GM19043 (cell line): Measurements from ENCODE around the gene SLC25A21.
"Not testable (repeated sequence)": the region's sequence is repeated elsewhere in the genome, so short reads cannot be mapped to it uniquely, and the experiment has no call there.

Experiments
- ATAC-seq: cut with Tn5 transposase; IDR thresholded peaks from one replicate; pipeline ENCODE4 v1.9.1; 2021; ENCODE audit warnings: low read depth; ENCODE audit not compliant: unreplicated experiment

Gene SLC25A21

DNA sequence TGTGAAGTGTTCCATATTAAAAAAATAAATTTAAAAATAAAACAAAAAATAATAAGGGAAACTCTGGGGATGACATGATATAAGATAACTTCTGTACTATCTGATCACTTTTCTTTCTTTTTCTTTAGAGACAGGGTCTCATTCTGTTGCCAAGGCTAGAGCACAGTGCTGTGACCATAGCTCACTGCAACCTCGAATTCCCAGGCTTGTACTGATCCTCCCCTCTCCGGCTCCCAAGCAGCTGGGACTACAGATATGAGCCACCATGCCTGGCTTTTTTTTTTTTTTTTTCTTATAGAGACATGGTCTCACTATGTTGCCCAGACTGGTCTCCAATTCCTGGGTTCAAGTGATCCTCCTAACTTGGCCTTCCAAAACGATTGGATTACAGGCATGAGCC, 14.9 kb upstream of the SLC25A21 start:
- no peak for ATAC-seq

DNA sequence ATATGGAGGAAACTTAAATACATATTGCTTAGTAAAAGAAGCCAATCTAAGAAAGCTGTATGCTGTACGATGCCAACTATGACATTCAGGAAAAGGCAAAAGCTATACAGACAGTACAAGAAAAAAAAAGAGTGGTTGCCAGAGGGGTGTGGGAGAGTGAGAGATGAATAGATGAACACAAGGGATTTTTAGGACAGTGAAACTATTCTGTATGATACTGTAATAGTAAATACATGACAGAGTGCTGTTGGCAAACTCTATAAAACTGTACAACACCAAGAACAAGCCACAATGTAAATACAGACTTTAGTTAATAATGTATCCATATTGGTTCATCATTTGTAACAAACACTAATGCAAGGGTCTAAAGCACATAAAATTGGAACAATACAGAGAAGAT, 14.5 kb upstream of the SLC25A21 start:
- ATAC-seq, result no peak

DNA sequence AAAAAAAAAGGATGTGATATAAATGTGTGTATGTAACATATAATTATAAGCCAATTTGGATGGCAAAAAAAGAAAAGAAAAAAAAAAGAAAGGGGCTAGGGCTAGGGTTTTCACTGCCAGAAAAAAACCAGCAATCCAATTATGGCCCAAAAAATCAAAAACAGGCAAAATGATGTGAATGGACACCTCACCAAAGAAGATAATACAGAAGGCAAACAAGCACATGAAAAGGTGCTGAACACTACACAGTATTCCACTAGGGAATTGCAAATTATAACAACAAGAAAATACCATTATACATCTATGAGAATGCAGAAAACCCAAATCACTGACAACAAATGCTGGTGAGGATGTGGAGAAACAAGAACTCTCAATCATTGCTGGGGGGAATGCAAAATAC, 13.3 kb upstream of the SLC25A21 start:
- ATAC-seq, result no peak

DNA sequence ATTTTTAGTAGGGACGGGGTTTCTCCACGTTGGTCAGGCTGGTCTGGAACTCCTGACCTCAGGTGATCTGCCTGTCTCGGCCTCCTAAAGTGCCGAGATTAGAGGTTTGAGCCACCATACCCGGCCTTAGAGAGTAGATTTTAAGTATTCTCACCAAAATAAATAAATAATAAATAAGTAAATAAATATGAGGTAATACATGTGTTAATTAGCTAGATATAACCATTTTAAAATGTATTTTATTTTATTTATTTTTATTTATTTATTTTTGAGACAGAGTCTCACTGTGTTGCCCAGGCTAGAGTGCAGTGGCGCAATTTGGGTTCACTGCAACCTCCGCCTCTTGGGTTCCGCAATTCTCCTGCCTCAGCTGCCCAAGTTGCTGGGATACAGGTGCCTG, 12.1 kb upstream of the SLC25A21 start:
- ATAC-seq, result not testable (repeated sequence)

DNA sequence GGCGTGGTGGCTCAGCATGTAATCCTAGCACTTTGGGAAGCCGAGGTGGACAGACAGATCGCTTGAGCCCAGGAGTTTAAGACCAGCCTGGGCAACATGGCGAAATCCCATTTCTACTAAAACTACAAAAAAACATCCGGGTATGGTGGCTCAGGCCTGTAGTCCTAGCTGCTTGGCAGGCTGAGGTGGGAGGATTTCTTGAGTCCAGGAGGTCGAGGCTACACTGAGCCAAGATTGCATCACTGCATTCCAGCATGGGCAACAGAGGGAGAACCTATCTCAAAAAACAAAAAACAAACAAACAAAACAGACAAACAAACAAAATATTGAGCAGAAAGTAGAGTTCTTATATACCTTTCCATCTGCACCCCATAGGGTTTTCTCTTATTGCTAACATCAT, 9.0 kb upstream of the SLC25A21 start:
- no peak for ATAC-seq

DNA sequence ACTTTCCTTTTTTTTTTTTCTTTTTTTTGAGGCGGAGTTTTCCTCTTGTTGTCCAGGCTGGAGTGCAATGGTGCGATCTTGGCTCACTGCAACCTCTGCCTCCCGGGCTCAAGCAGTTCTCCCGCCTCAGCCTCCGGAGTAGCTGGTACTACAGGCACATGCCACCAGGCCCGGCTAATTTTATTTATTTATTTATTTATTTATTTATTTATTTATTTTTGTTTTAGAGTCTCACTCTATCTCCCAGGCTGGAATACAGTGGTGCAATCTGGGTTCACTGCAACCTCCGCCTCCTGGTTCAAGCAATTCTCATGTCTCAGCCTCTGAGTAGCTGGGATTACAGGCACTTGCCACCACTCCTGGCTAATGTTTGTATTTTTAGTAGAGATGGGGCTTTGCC, 8.5 kb upstream of the SLC25A21 start:
- not testable (repeated sequence) for ATAC-seq

DNA sequence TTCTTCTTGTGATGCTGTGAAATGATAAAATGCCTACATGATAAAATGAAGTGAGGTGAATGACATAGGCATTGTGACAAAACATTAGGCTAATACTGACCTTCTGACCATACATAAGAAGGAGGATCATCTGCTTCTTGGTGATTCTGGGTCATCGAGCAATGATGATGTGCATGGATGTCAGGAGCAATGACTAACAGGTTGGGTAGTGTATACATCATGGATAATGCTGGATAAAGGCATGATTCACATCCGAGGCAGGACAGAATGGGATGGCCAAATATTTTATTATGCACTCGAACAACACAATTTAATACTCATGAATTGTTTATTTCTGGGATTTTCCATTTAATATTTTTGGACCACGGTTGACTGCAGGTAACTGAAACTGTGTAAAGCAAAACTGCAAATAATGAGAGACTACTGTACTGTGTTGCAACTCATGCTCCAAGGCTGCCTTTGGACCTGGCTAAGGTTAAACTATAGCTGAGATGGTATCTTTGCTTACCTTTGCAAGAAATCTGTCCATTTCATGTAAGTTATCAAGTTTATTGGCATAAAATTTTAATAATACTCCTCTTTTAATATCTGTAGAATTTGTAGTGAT, 7.6 kb upstream of the SLC25A21 start:
- ATAC-seq, result no peak

DNA sequence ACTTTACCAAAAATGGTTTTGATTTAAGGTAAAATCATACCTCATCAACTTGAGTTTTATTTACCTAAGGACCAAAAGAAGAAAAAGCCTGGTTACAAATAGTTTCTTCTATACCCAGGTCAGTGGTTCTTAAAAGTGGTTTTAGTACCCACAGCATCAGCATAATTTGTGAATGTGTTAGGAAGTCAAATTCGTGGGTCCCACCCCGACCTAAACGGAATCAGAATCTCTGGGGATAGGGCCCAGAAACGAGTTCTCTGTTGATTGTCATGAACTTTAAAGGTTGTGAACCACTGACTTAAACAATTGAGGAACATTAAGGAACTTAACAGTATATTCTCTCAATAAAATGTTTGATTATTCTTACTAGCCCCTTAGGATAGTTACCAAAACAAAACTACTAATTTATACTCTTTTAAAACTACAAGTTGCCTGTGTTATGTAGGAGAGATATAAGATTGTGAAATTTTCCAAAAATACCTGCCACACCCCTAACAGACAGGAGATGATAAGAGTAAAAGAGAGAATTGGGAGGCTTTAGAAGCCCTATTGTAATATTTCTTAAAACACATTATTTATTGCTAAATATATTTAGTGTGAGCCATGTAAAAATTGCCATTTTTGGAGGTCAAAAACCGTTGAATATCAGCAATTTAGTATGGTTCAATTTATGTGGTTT, 669 bp upstream of the SLC25A21 start:
- ATAC-seq, result no peak

DNA sequence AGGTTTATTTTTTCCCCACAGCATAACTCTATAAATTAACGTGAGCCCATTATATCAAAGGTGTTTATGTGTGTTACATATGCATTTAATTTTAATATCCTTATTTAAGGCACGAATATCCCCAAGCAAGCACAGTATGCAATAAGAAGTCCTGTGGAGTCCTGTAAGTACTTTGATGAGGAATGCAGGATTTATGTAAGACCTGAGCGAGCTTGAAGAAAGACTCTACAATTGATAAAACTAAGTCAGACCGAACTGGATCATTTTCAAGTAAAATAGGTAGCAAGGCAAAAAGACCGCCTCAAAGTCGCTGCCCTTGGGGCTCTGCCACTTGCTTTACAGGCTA, 755 bp downstream of the SLC25A21 start:
- ATAC-seq, result no peak

DNA sequence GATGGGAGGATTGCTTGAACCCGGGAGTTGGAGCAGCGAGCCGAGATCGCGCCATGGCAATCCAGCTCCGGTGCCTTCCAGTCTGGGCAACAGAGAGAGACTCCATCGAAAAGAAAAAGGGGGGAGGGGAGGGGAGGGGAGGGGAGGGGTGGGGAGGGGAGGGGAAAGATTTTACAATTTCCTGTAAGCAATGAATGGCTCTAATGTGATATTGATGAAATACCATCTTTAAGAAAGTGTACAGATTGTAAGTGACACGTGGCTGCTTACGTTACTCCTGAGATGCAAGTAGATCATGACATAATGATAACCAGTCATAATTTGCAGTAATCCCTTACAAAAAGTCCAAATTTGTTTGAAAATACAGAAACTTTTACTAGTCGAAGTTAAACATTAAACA, 1.4 kb downstream of the SLC25A21 start:
- ATAC-seq, result no peak

DNA sequence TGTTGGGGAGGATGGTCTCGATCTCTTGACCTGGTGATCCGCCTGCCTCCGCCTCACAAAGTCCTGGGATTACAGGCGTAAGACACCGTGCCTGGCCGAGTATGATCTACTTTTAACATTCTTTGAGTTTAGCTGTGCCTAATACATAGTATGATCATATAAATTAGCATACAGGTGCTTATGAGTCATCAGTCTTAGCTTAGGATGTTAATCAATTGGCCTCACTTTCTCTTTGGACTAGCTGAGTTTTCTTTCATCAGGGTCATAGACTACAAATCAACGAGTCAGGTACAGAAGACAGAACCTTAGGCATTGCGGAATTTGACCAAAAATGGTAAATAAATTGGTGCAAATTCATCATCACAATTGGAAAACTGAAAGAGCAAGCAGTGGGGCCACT, 2.2 kb downstream of the SLC25A21 start:
- ATAC-seq, result no peak

DNA sequence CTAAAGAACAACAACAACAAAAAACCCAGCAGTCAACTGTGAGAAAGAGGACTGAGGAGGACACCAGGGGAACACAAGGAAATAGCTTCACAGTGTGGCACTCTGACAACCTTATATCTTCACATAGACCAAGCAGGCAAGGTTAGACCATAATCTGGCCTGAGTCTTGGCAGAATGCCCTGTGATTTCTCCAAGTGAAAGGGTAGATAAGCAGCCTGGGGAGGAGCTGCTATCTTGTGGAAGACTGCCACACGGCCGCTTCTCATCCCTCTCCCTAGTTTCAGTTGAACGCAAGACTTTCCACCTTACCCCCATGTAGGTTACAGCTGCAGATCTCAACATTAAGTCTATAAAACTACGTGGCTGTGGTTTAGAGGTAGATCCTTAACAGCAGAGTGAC, 3.7 kb downstream of the SLC25A21 start:
- no peak for ATAC-seq

DNA sequence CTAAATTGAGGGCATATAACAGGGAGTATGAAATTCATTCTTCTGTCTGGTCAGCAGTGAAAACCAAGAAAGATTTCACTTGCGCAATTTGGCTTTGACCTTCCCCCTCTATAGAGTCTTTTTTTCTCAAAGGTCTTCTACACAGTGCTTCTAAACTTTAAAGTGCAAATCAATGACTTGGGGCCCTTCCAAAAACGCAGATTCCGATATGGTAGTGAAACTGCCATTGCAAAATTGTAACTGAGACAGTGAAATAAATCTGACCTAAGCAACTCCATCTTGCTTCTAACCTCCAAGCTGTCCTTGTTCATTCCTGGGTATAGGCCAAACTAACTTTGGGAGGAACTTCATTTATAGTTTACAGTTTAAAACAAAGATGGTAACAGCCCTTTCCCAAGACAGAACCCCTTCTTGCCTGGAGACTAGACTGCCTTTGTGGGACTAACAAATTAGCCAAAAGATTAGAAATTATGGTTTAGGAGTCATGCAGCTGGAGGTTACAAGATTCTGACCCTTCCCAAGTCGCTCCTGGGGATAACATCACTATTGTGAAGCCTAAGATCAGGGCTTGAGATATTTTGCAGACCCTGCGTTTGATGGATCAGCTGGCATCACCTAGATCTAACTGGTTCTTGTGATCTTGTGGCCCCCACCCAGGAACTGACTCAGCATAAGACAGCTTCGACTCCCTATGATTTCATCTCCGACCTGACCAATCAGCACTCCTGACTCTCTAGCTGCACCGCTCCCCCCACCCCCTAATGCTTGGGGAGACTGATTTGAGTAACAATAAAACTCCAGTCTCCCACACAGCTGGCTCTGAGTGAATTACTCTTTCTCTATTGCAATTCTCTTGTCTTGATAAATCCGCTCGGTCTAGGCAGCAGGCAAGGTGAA, 5.0 kb downstream of the SLC25A21 start:
- ATAC-seq, result no peak

DNA sequence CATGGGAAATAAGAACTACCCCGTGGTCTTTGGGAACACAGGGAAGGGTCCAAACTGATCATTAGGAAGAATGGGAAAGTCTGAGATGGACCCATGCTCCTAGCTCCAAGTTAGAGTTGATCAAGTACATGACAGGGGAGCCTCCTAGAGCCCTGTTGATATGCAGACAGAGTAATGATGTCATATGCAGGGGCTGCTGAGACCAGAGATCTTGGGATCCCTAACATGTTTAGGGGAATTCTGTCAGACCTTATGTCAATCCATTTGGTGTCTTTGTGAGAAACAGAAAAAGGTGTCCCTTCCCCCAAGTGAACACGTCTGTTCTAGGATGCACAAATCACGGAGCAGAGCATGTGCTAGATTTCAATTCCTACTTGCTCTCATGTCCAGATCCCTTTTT, 6.6 kb downstream of the SLC25A21 start:
- no peak for ATAC-seq

DNA sequence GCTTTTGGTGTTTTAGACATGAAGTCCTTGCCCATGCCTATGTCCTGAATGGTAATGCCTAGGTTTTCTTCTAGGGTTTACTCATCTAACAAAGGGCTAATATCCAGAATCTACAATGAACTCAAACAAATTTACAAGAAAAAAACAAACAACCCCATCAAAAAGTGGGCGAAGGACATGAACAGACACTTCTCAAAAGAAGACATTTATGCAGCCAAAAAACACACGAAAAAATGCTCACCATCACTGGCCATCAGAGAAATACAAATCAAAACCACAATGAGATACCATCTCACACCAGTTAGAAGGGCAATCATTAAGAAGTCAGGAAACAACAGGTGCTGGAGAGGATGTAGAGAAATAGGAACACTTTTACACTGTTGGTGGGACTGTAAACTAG, 10.1 kb downstream of the SLC25A21 start:
- not testable (repeated sequence) for ATAC-seq

DNA sequence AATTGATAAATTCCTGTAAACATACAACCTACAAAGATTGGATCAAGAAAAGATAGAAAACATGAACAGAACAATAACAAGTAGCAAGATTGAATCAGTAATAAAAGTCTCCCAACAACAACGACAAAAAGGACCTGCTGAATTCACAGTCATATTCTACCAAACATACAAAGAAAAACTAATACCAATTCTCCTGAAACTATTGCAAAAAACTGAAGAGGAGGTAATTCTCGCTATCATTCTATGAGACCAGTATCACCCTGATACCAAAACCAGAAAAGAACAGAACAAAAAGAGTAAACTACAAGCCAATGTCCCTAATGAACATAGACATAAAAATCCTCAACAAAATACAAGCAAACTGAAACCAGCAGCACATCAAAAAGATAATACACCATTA, 14.4 kb downstream of the SLC25A21 start:
- ATAC-seq, result no peak

DNA sequence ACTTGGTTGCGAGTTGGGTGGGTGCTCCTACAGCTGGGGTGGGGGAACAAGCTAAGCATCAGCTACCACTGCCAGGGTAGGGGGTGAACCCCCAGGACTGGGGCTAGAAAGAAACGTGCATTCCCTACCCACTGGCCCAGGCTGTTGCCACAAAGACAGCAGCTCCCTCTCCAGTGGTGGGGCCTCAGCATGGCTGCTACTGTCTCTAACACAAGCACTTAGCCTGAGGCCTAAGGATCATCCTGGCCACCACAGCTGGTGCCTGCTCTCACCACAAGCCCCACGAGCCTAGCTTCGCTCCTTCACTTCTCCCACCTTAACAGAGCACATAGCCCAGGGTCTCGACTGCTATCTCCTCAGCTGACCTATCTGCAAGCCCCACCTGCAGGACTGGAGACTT, 18.9 kb downstream of the SLC25A21 start:
- no peak for ATAC-seq

DNA sequence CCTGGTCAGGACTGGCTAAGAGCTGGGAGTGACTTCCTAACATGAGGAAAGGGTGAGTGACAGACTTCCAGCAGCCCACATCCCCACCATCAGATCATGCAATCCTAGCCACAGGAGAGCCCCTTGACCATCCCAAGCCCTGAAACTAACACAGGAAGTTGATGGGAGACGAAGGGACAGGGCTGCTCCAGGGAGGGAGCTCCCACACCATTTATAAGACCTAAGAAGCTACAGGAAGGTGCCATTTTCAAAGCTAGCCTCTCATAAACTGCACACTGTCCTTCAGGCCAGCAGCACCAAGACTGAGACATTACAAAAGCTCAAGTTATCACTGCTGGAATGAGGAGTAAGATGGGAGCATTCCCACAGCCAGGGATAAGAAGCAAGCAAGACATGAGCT, 19.4 kb downstream of the SLC25A21 start:
- ATAC-seq, result no peak

DNA sequence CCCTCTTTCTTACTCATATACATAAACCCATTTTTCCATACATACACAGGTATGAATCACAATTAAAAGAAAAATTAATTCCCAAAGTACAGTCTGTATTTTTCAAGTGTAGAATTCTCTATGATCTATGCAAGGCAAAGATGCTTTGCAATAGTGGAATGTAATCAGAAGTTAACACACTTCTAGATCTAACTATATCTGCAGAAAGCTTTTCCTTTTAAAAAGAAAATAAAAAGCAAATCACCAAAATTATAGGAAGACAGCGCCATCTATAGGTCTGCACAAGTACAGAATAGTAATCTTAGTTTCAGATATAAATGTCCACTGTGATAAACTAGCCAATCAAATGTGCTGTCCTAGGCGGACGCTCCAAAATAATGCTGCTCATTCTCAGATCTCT, 22.0 kb downstream of the SLC25A21 start:
- ATAC-seq, result no peak

DNA sequence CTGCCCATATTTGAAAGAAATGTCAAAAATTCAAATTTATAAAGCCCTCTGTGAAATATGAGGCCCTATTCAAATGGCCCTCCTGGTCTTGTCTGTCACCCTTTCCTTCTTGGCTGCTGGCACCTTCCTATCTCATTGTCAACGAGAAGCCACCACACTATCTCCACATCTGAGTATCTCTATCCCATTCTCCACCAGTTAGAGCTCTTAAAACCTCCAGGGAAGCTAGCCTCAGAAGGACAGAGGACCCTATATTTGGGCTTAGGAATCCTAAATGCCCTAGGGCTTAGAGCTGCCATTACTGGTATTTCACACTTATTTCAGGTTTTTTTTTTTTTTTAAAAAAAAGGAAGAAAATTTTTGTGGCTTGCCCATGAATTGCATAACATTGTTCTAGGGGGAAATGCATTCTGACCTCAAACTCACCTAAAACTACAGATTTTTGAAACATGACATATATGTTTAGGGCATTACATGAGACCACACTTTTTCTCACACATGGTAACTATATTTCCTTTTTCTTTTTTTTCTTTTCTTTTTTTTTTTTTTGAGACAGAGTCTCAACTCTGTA, 25.0 kb downstream of the SLC25A21 start:
- no peak for ATAC-seq

DNA sequence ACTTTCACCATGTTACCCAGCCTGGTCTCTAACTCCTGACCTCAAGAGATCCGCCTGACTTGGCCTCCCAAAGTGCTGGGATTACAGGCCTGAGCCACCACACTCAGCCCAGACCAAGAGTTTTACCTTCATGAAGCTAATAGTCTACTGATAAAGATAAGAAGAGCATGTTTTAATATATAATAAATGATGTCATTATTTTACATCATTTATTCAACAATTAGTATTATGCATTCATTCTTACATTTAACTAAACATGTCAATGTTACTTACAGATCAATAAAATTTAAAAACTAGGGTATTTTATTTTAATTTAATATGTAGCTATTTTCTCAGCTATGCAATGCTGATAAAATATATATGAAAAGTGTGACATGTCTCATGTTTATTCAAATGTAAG, 26.0 kb downstream of the SLC25A21 start:
- not testable (repeated sequence) for ATAC-seq
